ENCODE data around the gene PARP8.

Gene PARP8

DNA sequence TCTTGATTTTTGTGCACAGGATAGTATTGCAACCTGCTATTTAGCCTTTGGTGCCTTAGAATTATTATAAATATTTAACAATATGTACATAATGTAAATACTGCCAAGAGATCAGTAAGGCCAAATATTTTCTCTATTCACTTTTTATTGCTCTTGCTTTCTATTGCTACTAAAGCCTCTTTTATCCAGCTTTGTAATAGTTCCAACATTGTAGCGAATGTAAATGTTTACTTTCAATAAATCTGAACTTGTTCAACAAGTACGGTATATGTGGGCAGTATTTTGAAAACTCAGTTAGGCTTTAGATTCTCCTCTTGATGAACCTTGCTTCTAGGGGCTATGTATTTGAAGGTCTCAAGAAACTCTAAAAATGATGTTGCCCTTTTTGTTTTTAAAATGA lies 179.8 kb downstream of the PARP8 start:
- TF ChIP-seq, protein P1, sequence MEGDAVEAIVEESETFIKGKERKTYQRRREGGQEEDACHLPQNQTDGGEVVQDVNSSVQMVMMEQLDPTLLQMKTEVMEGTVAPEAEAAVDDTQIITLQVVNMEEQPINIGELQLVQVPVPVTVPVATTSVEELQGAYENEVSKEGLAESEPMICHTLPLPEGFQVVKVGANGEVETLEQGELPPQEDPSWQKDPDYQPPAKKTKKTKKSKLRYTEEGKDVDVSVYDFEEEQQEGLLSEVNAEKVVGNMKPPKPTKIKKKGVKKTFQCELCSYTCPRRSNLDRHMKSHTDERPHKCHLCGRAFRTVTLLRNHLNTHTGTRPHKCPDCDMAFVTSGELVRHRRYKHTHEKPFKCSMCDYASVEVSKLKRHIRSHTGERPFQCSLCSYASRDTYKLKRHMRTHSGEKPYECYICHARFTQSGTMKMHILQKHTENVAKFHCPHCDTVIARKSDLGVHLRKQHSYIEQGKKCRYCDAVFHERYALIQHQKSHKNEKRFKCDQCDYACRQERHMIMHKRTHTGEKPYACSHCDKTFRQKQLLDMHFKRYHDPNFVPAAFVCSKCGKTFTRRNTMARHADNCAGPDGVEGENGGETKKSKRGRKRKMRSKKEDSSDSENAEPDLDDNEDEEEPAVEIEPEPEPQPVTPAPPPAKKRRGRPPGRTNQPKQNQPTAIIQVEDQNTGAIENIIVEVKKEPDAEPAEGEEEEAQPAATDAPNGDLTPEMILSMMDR (IDR thresholded peaks at IDR 0.05; ENCODE audit: control insufficient read depth, extremely low read depth, insufficient read depth), result no peak
- DNase-seq (ENCODE audit: low read depth), result peak; percentile 95
- peak overlapping the region; percentile 28; the same call in 1 of the 2 replicates for H3K4me3 ChIP-seq (ENCODE audit: low read depth, low read length)

DNA sequence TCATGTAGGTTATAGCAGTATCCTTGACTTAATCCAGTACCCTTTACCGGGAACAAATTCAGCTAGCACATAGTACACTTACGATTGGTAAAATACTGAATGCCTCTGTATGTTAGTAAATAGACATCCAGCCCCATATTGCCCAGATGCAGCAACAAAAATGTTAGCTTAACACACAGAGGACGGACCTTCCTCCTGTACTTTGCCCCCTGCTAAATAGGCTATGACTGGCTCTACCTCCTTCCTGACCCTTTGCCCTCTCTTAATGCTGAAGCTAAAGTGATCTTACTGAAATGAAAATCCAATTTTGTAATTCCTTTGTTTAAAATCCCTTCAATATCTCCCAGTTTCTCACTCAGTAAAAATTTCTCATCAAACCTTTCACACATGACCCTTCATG lies 183.1 kb downstream of the PARP8 start:
- TF ChIP-seq, protein P1 (IDR thresholded peaks at IDR 0.05; ENCODE audit: control insufficient read depth, extremely low read depth, insufficient read depth), result no peak
- H3K4me3 ChIP-seq (ENCODE audit: low read depth, low read length), result no peak overlapping the region
- DNase-seq (ENCODE audit: low read depth), result no peak

DNA sequence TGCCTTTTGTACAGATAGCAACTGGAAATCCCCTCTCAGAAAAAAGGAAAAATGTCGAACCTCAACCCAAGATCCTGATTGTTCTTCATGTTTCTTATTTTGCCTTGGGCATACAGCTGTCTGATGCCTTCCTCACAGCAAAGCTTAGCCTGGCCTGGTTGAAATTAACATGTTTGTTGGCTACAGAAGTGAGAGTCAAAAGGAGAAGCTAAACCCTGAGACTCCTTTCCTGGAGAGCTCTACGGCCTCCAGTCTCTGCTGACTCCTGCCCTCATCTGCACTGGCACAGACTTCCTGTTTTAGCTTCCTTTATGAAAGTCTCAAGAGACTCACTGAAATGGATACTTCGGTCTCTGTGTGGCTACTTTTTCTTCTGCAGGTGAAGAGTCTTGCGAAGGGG lies 186.7 kb downstream of the PARP8 start:
- H3K4me3 ChIP-seq (ENCODE audit: low read depth, low read length), result no peak overlapping the region
- no peak for DNase-seq (ENCODE audit: low read depth)
- TF ChIP-seq, protein P1 (IDR thresholded peaks at IDR 0.05; ENCODE audit: control insufficient read depth, extremely low read depth, insufficient read depth), result no peak

DNA sequence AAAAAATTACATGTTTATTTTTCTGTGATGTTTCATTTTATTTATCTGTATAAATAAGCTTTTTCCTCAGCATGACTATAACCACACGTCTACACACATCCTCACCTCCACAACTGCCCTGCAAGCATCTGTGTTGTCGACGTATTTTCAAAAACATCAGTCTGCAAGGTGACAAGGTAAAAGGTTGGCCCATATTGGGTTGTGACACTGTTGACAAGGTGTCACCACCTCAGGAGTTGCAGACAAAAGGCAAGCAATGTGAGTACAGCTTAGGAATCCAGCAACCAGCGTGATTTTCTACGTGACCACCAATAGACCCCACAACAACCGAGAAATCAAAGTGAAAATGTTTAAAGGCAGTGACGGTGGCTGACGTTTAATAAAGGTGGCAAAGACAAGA lies 187.6 kb downstream of the PARP8 start:
- DNase-seq (ENCODE audit: low read depth), result no peak
- TF ChIP-seq, protein P1 (IDR thresholded peaks at IDR 0.05; ENCODE audit: control insufficient read depth, extremely low read depth, insufficient read depth), result no peak
- H3K4me3 ChIP-seq (ENCODE audit: low read depth, low read length), result no peak overlapping the region

DNA sequence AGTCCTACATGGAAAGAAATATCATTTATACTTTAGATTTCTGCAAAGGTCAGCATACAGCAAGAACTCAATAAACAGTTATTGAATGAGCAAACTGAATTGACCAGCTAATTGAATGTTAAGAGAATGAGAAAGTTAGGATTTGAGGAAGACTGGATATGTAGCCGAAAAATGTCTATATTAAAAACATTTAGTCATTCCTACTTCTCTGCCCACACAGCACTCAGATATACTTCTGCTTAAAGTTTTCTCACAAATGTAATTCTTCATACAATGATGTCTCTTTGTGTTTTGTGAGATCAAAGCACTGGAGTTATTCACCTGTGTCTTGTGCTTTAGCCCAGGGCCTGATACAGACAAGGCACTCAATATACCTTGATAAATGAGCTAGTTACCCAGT lies 188.6 kb downstream of the PARP8 start:
- TF ChIP-seq, protein P1 (IDR thresholded peaks at IDR 0.05; ENCODE audit: control insufficient read depth, extremely low read depth, insufficient read depth), result no peak
- no peak for DNase-seq (ENCODE audit: low read depth)
- no peak overlapping the region for H3K4me3 ChIP-seq (ENCODE audit: low read depth, low read length)

DNA sequence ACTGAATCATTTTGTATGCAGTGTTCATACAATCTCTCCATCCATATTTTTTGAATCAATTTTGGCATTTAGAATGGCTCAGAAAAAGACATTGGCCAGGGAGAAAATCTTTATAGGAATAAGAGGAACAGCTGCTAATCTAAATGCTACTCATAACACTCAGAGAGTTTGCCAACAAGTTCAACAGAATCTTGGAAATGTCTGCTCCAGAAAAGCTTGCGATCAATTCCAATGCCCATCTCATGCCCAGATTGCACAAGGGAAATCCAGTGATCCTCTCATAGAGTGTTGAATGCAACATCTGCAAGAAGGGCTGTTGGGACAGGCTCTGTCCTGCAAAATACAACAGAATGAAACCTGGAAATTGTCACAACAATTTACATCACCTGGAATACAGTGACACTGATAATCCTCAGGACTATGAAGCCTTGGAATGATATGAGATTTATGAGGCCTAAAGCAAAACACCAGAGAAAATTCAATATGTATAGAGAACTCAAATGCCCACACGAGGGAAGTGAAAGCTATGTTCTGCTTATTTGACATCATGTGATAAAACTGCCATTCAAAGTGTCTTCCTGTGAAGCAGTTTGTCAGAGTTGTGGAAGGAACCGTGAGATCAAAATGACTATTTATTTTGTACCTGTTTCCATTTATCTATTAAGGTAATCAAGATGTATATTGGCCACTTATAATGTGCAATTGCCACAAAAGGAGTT lies 190.1 kb downstream of the PARP8 start:
- TF ChIP-seq, protein P1 (IDR thresholded peaks at IDR 0.05; ENCODE audit: control insufficient read depth, extremely low read depth, insufficient read depth), result no peak
- no peak overlapping the region for H3K4me3 ChIP-seq (ENCODE audit: low read depth, low read length)
- no peak for DNase-seq (ENCODE audit: low read depth)

All from LNCaP clone FGC (cell line).